KBM-7 (cell line): Measurements from ENCODE around the gene FGD2.
"Not testable (repeated sequence)": the region's sequence is repeated elsewhere in the genome, so short reads cannot be mapped to it uniquely, and the experiment has no call there.

ENCODE experiments used
- DNase-seq: peaks from one replicate; pipeline ENCODE4 v3.0.0-alpha.2; 2015
- in situ Hi-C: fragments of 300-500 bp; cut with MboI; formaldehyde crosslinking; loops from 2 replicates; pipeline ENCODE4 v1.14.3; 2020; ENCODE audit warnings: low sequenced_read_pairs, low pct_unique_long_range_greater_than_20kb, mixed read lengths

The FGD2 gene

GRCh38 chr6:37027811-37028469 lies 22.5 kb downstream of the FGD2 start:
- no peak for DNase-seq
- in situ Hi-C loops: no loop called here

- in situ Hi-C loops: no loop called here
- peak; percentile 85 for DNase-seq
Measured at GRCh38 chr6:37029249-37029971, 24.0 kb downstream of the FGD2 start.

GRCh38 chr6:37030599-37030998 lies 25.1 kb downstream of the FGD2 start:
- DNase-seq: no peak
- in situ Hi-C loops: no loop called here

GRCh38 chr6:37032239-37032638 lies 26.8 kb downstream of the FGD2 start:
- in situ Hi-C loops: no loop called here
- DNase-seq: no peak

GRCh38 chr6:37033255-37033654 lies 27.8 kb downstream of the FGD2 start:
- in situ Hi-C loops: no loop called here
- no peak for DNase-seq

GRCh38 chr6:37033819-37034795 lies 28.7 kb downstream of the FGD2 start:
- DNase-seq: peak; percentile 52
- in situ Hi-C loops: no loop called here

- DNase-seq: no peak
- in situ Hi-C loops: no loop called here
Measured at GRCh38 chr6:37036146-37036545, 30.7 kb downstream of the FGD2 start.

- no peak for DNase-seq
- in situ Hi-C loops: no loop called here
Measured at GRCh38 chr6:37038292-37039198, 33.1 kb downstream of the FGD2 start.

GRCh38 chr6:37039958-37040357 lies 34.5 kb downstream of the FGD2 start:
- DNase-seq: peak; percentile 61
- in situ Hi-C loops: no loop called here

GRCh38 chr6:37041521-37041920 lies 36.1 kb downstream of the FGD2 start:
- DNase-seq: no peak
- in situ Hi-C loops: no loop called here

GRCh38 chr6:37042150-37042549 lies 36.7 kb downstream of the FGD2 start:
- no peak for DNase-seq
- in situ Hi-C loops: no loop called here

GRCh38 chr6:37043091-37043490 lies 37.6 kb downstream of the FGD2 start:
- DNase-seq, in situ Hi-C loops: not testable (repeated sequence)

- in situ Hi-C loops: no loop called here
- no peak for DNase-seq
Measured at GRCh38 chr6:37047346-37047688, 41.9 kb downstream of the FGD2 start.

GRCh38 chr6:37047689-37048402 lies 42.4 kb downstream of the FGD2 start:
- in situ Hi-C loops: no loop called here
- no peak for DNase-seq

- in situ Hi-C loops: no loop called here
- no peak for DNase-seq
Measured at GRCh38 chr6:37048403-37048850, 43.0 kb downstream of the FGD2 start.

GRCh38 chr6:37048851-37049757 lies 43.6 kb downstream of the FGD2 start:
- no peak for DNase-seq
- in situ Hi-C loops: no loop called here

GRCh38 chr6:37049758-37050044 lies 44.2 kb downstream of the FGD2 start:
- in situ Hi-C loops: loop anchor here (10.0 kb wide), 1 partner anchor 125 kb away; the partner anchor contains the start of gene PIM1

More at GRCh38 chr6:37049758-37050044, 44.2 kb downstream of the FGD2 start:
- DNase-seq: no peak
